HG02852 (cell line): Measurements from ENCODE around the gene CARS1.

Experiments
- ATAC-seq: cut with Tn5 transposase; IDR thresholded peaks from one replicate; pipeline ENCODE4 v1.9.1; 2021; ENCODE audit warnings: mild to moderate bottlenecking, moderate library complexity; ENCODE audit not compliant: unreplicated experiment

The CARS1 gene

GRCh38 chr11:2963112-2963754 lies 94.0 kb downstream of the CARS1 start:
- ATAC-seq, result no peak

DNA sequence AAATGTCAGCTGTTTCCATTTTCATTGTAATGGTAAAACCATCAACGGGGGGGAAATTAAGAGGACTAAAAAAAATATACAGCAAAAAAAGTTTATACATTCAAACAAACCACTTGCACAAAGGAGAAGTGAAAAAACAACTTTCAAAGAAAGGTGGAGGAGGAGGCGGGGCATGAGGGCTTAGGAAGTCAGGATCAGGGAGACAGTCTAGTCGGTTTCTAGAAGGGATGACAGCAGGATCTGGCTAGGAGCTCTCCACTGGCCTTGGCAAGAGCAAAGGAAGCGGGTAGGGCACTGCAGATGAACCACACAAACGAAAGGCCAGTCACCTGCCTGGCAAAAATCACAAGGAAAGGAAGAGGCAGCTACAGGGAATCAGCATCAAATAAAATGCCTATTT lies 96.1 kb downstream of the CARS1 start:
- no peak for ATAC-seq

DNA sequence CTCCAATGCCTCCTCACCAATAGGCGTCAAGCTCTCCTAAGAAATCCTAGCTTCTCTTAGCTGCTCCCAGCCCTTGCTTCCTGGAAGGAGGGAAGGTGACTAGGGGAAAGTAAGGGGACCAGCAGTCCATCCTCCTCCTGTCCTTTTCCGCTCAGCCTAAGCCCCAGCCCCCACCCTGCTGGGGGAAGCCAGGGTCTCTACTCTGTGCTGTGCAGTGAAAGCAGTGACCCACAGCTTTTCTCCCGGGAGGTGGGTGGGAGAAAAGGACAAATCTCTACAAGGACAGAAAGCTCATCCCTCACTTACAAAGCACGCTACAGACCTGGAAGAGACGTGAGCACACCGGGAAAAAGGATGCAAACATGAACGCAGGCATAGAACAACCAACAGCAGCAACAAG lies 97.1 kb downstream of the CARS1 start:
- ATAC-seq, result no peak

- ATAC-seq, result no peak
These were observed 99.0 kb downstream of the CARS1 start for GRCh38 chr11:2958251-2958650.

- no peak for ATAC-seq
These were observed 101.2 kb downstream of the CARS1 start for GRCh38 chr11:2955906-2956476.

DNA sequence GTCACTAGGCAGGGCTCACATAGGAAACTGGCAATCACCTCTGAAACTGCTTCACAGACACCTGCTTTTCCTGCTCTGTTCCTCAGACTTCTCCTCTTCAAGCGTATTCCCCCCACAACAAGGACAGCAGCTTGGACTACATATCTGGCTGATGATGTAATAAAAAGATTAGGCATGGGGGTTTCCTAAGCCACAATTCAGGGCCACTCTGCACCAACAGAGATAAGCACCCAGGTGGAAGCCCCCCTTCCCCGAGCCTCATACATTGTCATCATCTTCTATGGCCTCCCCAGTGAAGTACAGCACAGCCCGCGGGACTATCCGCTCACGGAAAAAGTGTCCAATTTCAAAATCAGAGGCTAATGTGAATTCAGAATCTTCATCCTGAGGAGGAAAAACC lies 103.0 kb downstream of the CARS1 start:
- ATAC-seq, result no peak

GRCh38 chr11:2952290-2952689 lies 104.9 kb downstream of the CARS1 start:
- ATAC-seq, result no peak

- ATAC-seq, result no peak
These were observed 105.8 kb downstream of the CARS1 start for GRCh38 chr11:2951231-2952110.
